Stimulated activated CD4-positive, alpha-beta T cell treated with anti-CD3 and anti-CD28 coated beads, Interleukin-15, amount 100 ng/mL, for 1 hour (primary cell): Measurements from ENCODE around the gene PDCD1LG2.

Source experiments
- DNase-seq, 2 donors: peaks; one replicate each; pipeline ENCODE4 v3.0.0-alpha.2; 2020; ENCODE audit warnings: low read depth in 1 of 2, low spot score in 1 of 2

The PDCD1LG2 gene

DNA sequence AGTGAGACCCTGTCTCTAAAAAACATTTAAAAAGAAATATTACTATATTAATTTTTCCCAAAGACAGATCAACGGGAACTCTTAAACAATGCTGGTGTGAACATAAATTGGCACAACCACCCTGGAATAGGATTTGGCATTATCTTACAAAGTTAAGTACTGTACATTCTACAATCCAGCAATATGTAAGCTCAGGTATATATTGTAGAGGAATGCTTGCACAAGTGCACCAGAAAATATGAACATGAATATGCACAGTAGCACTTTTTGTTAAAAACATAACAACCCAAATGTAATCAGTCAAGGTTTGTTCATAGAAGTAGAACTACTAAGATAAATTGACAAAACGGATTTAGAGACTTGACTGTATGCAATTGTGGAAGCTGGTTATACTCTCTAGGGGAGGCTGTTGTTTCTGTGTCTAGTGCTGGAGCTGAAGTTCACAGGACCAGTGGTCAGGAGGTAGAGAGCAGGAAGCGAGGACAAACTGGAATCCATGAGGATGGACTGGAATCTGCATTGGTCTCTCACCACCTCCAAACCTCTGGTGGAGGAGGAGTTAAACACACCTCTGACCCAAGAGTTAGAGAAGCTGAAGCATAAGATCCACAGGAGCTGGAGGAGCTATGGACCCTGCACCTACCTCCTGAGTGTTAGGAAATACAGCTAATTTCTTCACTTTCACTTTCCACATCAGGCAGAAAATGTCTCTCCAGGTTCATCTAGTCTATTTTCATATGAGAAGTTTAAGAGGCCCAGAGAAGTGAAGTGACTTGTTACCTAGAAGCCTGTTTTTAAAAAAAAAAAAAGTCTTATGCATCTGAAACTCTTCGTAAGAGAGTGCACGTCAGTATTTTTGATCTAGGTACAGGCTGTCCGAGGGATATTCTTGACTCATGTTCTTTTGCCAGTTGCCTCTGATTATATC is 98.2 kb downstream of the PDCD1LG2 start:
- no peak for DNase-seq

DNA sequence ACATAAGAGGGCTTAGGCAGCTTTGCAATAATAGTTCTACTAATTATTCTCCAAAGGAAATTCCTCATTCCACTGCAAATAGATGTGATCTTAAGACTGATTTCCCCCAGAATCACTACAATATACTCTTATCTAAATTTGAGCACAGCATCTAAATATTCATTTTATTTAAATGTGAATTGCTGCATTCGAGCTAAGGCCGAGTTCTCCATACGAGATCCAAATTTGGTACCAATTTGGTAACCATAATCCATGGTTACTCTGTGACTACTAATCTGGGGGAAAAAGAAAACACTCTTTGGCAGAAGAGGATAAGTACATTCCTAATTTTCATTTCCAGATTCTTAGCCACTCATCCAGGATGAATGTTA is 98.9 kb downstream of the PDCD1LG2 start:
- no peak for DNase-seq

DNA sequence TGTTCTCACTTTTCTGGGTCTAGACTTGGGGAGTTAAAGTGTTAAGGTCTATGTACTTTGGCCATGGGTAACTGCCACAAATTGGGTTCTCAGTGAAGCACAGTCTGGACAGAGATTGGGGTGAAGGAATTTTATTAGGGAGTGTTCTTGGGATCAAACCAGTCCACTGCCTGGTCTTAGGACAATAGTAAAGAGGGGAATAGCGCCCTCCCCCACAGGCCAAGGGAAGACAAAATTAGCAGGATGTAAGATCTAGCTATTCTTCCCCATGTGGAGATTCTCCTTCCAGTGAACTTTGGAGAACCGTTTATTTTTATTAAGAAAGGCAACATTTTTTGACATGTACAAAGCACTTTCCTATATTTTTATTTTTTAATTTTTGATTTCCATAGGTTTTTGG is 100.2 kb downstream of the PDCD1LG2 start:
- DNase-seq: no peak

DNA sequence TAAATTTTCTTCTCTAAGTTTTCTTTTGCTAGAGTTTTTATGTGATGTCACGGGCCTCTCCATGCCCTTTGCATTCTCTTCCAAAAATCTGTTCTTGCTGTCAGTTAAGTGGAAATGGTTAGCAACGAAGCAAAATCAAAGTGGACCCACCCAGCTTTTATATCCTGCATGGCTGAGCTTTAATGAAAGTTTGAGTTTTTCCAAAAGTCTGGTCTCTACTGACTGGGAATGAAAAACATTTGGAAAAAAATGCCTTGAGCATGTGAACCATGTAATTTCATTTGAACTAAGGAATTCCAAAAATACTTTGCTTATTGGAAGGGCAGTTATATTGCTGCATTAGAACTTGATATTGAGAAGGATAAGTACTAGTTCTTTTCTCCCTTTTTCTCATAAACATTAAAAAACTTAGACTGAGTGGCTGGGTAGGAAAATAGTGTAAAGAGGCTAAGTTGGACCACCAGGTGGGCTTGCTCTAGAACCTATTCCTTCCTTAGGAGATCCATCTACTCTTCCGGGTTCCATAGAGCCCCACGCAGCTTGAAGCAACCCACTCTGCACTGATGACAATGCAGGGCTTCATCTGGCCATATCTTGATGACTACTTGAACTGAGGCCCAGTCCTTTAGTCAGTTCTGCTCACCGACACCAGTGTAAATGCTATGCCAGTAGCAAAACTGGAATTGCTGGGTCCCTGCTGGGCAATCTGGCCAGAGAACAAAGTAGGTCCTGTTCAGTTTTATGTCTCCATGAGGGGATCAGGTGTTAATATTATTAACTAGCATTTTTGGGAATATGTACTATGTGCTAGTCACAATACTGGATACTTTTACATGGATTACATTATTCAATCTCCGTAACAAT is 101.2 kb downstream of the PDCD1LG2 start:
- DNase-seq: no peak

DNA sequence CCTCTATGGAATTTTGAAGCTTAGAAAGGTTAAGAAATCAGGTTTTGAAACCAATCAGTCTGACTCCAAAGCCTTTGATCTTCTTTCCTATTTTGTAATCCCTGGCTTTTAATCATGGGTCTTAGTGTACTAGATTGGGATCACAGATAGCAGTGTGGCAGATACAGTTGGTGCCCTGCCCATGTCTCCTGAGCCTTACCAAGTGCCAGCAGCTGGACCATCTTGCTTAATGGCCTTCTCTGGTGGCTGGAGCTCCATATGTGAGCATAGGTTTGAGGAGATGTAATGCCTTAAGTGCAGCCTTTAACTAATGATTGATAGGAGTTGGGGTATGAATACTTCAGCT is 101.8 kb downstream of the PDCD1LG2 start:
- DNase-seq: no peak

DNA sequence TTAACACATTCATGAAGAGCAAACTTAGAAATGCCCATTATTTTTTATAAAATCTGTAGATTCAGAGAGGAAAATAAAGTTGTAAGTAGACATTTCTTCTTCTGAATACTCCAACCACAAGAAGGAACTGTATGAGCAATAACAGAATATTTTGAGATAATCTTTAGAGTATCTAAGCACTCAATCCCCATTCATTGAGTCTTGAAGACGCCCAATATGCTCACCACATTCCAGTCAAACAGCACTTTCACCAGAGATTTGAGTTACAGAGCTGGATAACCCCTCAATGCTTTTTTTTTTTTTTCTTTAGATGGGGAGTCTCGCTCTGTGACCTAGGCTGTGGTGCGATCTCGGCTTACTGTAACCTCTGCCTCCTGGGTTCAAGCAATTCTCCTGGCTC is 103.9 kb downstream of the PDCD1LG2 start:
- DNase-seq: no peak

DNA sequence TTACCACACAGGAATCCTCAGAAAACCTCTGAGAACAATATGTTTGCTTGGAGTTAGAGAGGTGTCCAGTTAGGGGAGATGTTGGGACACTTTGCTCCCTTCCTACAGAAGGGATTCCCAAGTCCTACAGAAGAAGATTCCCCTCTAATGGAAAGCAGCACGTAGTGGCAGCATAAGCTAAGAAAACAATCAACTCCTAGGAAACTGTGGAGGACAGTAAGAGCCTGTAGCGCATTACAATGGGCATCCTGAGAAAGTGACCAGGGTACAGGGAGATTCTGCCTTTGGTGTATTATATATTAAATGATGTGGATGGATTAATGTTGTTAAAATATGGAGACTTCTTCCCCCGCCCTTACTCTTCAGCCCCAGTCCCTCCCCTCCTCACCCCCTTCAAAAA is 104.7 kb downstream of the PDCD1LG2 start:
- DNase-seq: no peak

DNA sequence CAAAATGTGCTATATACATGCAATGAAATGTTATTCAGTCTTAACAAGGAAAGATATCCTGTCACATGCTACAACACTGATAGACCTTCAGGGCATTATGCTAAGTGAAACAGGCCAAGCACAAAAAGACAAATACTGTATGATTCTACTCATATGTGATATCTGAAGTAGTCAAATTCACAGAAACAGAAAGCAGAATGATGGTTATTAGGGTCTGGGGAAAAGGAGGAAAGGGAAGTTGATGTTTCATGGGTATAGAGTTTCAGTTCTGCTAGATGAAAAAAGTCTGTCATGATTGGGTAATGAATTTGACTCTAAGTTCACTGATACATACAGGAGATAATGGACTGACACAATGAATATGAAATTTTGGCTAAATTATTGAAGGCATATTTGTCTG is 107.4 kb downstream of the PDCD1LG2 start:
- DNase-seq: no peak

DNA sequence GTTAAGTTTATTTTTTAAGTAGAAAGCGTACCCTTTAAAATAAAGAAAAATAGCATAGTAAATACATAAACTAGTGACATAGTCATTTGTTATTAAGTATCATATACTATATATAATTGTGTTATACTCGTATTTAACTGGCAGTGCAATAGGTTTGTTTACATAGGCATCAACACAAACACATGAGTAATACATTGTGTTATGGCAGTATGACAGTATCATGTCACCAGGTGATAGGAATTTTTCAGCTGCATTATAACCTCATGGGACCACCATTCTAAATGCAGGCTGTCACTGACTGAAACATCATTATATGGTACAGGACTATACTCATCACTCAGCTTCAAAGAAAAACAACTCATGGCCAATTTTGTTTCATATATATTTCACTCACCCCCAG is 110.2 kb downstream of the PDCD1LG2 start:
- no peak for DNase-seq
